NCI-H2196 (cell line): Measurements from ENCODE around the gene C7orf33.
"Not testable (repeated sequence)": the region's sequence is repeated elsewhere in the genome, so short reads cannot be mapped to it uniquely, and the experiment has no call there.

Source experiments
- DNase-seq: peaks from one replicate; lab custom pipeline; 2025; ENCODE audit not compliant: unreplicated experiment; lab: John Stamatoyannopoulos, UW

C7orf33 gene

GRCh38 chr7:148590471-148590870, at the start of gene C7orf33:
Gene C7orf33 (plus strand): TSS chr7:148590766. CDS start chr7:148590926, 160 bp downstream.
- DNase-seq: no peak

DNA sequence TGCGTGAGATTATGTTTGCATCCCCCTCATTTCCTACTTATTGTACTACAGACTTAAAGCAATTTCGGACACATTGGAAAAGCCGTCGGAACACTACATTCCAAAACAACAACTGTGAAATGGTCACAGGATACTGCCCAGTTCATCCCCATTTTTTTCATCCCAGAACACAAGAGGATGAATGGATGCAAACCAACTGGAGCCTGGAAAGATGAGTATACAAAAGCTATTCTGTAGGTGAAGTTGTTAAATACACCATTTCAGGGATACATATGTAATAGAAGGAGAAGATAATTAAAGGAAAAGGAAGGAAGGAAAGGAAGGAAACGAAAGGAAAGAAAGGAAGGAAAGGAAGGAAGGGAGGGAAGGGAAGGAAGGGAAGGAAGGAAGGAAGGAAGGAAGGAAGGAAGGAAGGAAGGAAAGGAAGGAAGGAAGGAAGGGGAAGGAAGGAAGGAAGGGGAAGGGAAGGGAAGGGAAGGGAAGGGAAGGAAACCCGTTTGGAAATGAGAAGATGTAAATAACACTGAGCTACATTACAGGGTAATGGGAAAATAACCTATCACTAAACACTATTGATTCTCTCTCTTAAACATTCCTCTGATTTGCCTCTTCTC, 48.6 kb upstream of the C7orf33 start:
- DNase-seq: no peak

DNA sequence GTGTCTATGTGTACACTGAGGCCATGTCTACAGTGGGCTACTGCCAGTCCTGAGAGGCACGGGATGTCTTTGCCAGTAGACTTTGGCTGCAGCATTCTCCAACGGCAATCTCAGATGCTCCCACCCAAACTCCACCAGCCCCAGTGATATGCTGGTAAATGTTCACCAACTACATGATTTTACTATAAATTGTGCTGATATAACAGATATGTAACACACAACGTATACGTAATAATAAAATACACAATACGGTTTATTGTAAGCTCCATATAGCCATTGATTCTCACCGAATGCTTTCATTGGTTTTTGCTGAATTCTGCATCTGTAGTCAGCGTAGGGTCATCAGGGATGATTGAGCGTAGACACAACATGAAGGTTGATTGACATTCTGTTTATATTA, 47.3 kb upstream of the C7orf33 start:
- DNase-seq: no peak

- no peak for DNase-seq
These were observed 45.4 kb upstream of the C7orf33 start for GRCh38 chr7:148545172-148545571.

DNA sequence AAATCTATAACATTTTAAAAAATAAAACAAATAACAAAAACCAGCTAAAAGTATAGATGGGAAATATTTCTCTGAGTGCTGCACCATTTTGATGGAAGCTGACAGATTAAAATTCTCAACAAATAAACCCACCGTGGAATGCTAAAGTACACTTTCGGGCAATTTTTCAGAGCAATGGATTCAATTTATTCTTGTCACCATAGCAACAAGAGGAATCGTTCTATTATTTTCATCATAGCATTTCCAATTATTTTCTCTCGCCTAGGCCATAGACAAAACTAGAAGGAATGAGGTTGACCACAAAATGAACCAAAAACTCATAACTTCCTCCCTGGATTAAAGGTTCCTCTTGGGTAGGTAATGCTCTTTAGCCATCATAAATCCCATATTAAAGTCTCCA, 44.6 kb upstream of the C7orf33 start:
- no peak for DNase-seq

- no peak for DNase-seq
These were observed 43.7 kb upstream of the C7orf33 start for GRCh38 chr7:148546857-148547256.

GRCh38 chr7:148547951-148548350, 42.6 kb upstream of the C7orf33 start:
- DNase-seq: no peak

DNA sequence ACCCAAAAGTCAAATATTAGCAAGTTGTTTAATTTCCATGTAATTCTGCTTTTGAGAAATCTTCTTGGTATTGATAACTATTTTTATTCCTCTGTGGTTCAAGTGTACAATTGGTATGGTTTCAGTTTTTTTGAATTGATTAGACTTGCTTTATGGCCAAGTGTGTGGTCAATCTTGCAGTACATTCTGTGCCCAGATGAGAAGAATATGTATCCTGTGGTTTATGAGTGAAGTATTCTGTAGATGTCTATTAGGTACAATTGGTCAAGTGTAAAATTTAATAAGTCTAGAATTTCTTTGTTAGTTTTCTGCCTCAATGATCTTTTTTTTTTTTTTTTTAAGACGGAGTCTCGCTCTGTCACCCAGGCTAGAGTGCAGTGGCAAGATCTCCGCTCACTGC, 36.6 kb upstream of the C7orf33 start:
- no peak for DNase-seq

DNA sequence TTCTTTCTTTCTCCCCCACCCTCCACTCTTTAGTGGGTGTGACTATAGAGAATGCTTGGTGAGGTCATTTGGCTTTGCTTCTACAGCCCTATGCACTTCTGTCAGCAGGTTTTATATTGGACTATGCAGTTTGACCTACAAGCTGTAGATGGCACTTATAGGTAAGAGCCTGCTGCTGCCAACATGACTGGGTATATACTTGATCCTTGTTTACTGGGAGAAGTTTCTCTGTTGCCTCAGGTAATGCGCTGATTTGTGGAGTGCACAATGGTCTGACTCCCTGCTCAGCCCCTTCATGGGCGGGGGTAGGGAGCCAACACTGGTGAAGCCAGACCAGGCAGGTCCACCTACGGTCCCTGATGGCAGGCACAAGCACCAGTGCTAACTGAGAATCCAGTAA, 33.7 kb upstream of the C7orf33 start:
- peak; percentile 27 for DNase-seq

- no peak for DNase-seq
These were observed 31.7 kb upstream of the C7orf33 start for GRCh38 chr7:148558914-148559313.

- no peak for DNase-seq
These were observed 29.5 kb upstream of the C7orf33 start for GRCh38 chr7:148561099-148561498.

- no peak for DNase-seq
These were observed 26.8 kb upstream of the C7orf33 start for GRCh38 chr7:148563583-148564274.

GRCh38 chr7:148564275-148564951, 26.2 kb upstream of the C7orf33 start:
- DNase-seq: not testable (repeated sequence)

DNA sequence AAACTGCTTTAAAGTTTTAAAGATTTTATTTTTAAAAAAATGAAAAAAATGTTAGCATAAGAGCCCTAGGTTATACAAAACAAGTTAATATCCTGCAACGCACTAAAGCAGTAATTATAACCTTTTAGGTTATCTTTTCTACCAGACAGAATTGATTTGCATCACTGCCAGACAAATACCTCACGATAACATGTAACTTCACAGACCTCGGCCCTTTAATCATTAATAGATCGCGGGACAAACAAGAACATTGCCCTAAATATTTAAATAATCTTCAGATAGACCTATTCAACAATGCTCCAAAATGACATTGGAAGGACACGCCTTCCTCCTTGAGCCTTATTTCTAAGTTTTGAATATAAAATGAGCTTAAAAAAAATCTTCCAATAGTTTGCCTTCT, 23.8 kb upstream of the C7orf33 start:
- no peak for DNase-seq

DNA sequence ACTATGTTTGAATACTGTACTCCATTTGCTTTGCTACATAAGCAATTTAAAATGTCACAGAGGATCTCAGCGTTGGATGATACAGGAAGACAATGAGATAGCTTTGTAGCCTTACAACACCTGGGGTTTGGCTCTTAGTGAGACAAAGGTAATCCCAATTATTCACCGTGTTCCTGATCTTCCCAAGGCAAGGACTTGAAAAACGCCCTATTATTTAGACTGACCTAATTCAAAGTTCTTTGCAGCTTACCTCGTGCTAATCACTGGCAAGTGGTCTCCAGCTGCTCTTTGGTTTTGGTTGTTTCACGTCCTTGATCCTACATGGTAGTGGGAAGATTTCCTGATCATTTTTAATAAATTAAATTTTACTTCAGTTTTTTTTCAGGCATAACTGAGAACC, 23.0 kb upstream of the C7orf33 start:
- DNase-seq: no peak

DNA sequence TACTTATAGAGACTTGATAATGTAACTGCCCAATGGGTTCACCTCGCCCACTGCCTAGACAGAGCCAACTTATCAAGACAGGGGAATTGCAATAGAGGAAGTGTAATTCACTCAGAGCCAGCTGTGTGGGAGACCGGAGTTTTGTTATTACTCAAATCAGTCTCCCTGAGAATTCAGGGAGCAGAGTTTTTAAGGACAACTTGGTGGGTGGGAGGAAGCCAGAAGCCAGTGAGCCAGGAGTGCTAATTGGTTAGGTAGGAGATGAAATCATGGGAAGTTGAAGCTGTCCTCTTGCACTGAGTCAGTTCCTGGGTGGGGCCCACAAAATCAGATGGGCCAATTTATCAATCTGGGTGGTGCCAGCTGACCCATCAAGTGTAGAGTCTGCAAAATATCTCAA, 20.1 kb upstream of the C7orf33 start:
- DNase-seq: no peak

GRCh38 chr7:148570973-148571372, 19.6 kb upstream of the C7orf33 start:
- not testable (repeated sequence) for DNase-seq

DNA sequence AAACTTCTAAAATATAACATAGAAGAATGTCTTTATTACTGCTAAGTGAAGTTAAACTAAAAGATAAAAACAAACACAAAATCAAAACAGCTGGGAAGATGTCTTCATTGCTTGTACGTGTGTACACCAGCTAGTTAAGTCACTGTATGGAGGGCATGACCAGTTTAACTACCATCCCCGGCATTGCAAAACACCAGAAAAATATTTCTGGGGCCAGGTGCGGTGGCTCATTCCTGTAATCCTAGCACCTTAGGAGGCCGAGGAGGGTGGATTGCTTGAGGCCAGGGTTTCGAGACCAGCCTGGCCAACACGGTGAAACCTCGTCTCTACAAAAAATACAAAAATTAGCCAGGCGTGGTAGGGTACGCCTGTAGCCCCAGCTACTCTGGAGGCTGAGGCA, 19.2 kb upstream of the C7orf33 start:
- no peak for DNase-seq

DNA sequence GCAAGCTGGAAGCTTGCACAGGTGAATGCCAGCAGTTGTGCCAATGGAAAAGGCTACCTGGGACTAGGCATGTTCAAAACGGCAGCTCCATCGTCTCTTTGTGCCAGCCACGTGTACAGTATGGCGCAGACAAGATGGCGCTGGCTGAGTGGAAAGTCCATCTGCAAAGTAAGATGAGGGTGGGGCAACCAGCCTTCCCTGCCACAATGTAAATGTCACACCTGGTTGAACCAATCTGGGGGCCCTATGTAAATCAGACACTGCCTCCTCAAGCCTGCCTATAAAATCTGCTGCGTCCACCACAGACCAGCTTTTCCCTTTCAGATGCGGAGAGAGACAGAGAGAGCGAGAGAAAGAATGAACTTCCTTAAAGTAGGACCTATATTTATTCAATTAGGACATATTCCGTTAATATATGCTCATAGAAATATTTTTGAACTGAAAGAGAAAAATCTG, 18.5 kb upstream of the C7orf33 start:
- DNase-seq: no peak

- DNase-seq: not testable (repeated sequence)
These were observed 17.0 kb upstream of the C7orf33 start for GRCh38 chr7:148573581-148573980.

DNA sequence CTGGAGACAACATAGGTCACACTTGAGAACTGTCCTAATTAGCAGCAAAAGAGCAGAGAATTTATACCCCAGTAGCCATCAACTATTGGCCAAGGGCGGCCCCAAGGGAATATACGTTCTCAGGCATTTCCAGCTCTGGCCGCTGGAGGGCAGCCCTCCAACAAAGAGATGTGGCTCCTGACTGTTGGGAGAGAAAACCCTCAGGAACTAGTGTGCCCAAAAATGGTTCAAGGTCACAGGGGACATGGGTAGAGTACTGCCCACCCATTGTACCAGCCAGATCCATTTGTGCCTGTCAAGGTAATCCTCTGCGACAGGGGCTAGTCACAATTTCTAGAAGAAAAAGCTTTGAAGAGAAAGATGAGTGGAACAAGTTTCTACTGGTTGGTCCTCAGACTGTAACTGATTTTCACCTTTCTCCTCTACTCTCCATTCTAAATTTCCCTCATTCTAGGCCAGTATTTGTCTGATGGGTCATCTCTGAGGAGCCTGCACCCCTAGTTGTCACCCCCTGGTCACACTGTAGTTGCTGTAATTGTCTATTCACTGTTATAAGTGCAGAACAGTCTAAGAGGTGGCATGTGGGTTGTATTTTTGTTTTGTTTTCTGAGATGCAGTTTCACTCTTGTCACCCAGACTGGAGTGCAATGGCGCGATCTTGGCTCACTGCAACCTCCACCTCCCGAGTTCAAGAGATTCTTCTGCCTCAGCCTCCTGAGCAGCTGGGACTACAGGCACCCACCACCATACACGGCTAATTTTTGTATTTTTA, 14.7 kb upstream of the C7orf33 start:
- DNase-seq: peak; percentile 59
